DOHH2 (cell line): Measurements from ENCODE around the gene SLC5A3.

Experiments used
- EZH2phosphoT487 ChIP-seq: fragments of 200-600 bp; sonication (generic); IDR thresholded peaks from 2 replicates; pipeline ENCODE4 v1.6.1; 2017; ENCODE audit warnings: borderline replicate concordance, mild to moderate bottlenecking, antibody characterized with exemption, low read length, moderate library complexity, mixed read lengths
- TF ChIP-seq, protein P1 (sequence below): fragments of 200-600 bp; sonication (generic); IDR thresholded peaks from one replicate; pipeline ENCODE4 v1.5.1; 2014; ENCODE audit warnings: antibody characterized with exemption, mild to moderate bottlenecking, low read depth, low read length; ENCODE audit not compliant: poor library complexity, severe bottlenecking

DNA sequence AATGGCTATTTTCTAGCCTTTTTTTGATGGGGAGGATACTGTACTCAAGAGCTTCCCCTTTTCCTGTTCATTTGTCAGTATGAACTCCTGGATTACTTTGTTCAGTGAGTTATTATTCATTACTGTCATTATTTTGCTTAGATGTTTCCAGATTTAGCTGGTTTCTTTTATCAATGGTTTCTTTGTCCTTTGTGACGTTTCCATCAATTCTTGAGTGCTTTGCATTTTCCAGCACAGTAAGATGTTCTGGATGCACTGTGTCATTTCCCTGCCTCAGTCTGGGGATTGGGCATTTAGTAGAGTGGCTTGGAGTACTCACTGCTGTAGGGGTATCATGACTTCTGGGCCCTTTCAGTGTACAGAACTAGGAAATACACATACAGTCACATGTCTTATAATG is 34.2 kb downstream of the SLC5A3 start:
- TF ChIP-seq, protein P1, sequence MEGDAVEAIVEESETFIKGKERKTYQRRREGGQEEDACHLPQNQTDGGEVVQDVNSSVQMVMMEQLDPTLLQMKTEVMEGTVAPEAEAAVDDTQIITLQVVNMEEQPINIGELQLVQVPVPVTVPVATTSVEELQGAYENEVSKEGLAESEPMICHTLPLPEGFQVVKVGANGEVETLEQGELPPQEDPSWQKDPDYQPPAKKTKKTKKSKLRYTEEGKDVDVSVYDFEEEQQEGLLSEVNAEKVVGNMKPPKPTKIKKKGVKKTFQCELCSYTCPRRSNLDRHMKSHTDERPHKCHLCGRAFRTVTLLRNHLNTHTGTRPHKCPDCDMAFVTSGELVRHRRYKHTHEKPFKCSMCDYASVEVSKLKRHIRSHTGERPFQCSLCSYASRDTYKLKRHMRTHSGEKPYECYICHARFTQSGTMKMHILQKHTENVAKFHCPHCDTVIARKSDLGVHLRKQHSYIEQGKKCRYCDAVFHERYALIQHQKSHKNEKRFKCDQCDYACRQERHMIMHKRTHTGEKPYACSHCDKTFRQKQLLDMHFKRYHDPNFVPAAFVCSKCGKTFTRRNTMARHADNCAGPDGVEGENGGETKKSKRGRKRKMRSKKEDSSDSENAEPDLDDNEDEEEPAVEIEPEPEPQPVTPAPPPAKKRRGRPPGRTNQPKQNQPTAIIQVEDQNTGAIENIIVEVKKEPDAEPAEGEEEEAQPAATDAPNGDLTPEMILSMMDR: no peak
- TF ChIP-seq EZH2phosphoT487: no peak
